MCF 10A (cell line): Measurements from ENCODE around the gene ACOXL. TPM values are rescaled to one million over a fixed set of nuclear protein-coding genes. Genes with fewer than 3 reads are reported as not detected.

ENCODE experiments used
- BruUV-seq: library from RNA; stranded (reverse); fragments of 400-500 nt; replicated peaks from 2 replicates; lab custom pipeline; 2021; lab: Mats Ljungman, UMichigan
- CTCF ChIA-PET: fragments of 300-600 bp; sonication (Branson Sonifier 250); formaldehyde crosslinking; extraction: SDS; loops from one replicate; lab custom pipeline; 2021; ENCODE audit warnings: antibody characterized with exemption, inconsistent platforms; lab: Yijun Ruan, JAX
- POLR2A ChIA-PET: fragments of 300-600, 350-650 bp; sonication (Branson Sonifier 250); formaldehyde crosslinking; extraction: SDS; loops from one replicate; lab custom pipeline; 2020; ENCODE audit warnings: antibody characterized with exemption, inconsistent platforms; lab: Yijun Ruan, JAX
- DNase-seq: peaks from one replicate; pipeline ENCODE4 v3.0.0-alpha.2; 2018; ENCODE audit not compliant: unreplicated experiment
- H3K27ac Mint-ChIP-seq: one replicate; pipeline ENCODE4 v1.8.0; 2022; ENCODE audit warnings: mild to moderate bottlenecking, low read depth, mixed read lengths; ENCODE audit not compliant: unreplicated experiment
- H3K27me3 Mint-ChIP-seq: one replicate; pipeline ENCODE4 v1.8.0; 2022; ENCODE audit warnings: mixed read lengths; ENCODE audit not compliant: insufficient read depth, unreplicated experiment
- H3K36me3 Mint-ChIP-seq: one replicate; pipeline ENCODE4 v1.8.0; 2022; ENCODE audit warnings: mild to moderate bottlenecking, moderate library complexity, mixed read lengths; ENCODE audit not compliant: insufficient read depth, unreplicated experiment
- H3K4me1 Mint-ChIP-seq: one replicate; pipeline ENCODE4 v1.8.0; 2022; ENCODE audit warnings: mixed read lengths; ENCODE audit not compliant: insufficient read depth, unreplicated experiment
- H3K4me3 Mint-ChIP-seq: one replicate; pipeline ENCODE4 v1.8.0; 2022; ENCODE audit warnings: mild to moderate bottlenecking, moderate library complexity, mixed read lengths; ENCODE audit not compliant: unreplicated experiment
- H3K9me3 Mint-ChIP-seq: one replicate; pipeline ENCODE4 v1.8.0; 2022; ENCODE audit warnings: mixed read lengths; ENCODE audit not compliant: unreplicated experiment
- intact Hi-C: fragments of 100-400 bp; cut with micrococcal nuclease; formaldehyde crosslinking; loops from 2 replicates; pipeline ENCODE4 v1.14.1; 2022
- total RNA-seq: library from RNA; stranded (reverse); gene quantifications from 2 replicates; pipeline ENCODE4 v1.2.3, GENCODE V29; 2022
- TF ChIP-seq, protein P1 (sequence below): fragments of 200-600 bp; IDR thresholded peaks from one replicate; pipeline ENCODE4 v1.8.0; 2022; ENCODE audit warnings: antibody characterized with exemption, mild to moderate bottlenecking; ENCODE audit not compliant: unreplicated experiment

Gene ACOXL
- total RNA-seq, 1 experiment from 2014 or later = not detected

DNA sequence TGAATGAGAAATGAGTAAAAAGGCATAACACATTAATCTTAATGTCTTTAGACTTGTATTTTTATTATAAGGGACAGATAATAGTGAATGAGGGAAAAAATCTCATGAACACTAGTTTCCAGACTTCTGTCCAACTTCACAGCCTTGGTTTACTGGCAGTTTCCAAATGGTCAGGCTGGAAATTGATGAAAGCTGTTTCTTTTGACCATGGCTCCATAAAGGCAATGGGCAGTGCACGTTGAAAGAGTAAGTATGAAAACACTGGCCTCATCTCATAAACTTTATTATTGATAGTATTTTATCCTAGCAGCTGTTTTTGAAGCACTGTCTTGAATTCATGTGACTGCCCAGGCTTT lies 411.4 kb downstream of the ACOXL start:
- no peak for DNase-seq
- peaks cover 69% of the 10 kb centered on the region for H3K36me3 Mint-ChIP-seq
- POLR2A ChIA-PET = interaction anchor here (0.7 to 4.1 kb wide), 6 partner anchors 11 to 23 kb away, joined by 3 to 18 read pairs (median 4); partner anchors contain the start of gene BCL2L11
- H3K4me3 Mint-ChIP-seq = no peak overlapping the region
- intact Hi-C loops = no loop called here
- H3K27me3 Mint-ChIP-seq = no peaks in the 10 kb centered on the region
- H3K27ac Mint-ChIP-seq = no peak overlapping the region
- TF ChIP-seq, protein P1, sequence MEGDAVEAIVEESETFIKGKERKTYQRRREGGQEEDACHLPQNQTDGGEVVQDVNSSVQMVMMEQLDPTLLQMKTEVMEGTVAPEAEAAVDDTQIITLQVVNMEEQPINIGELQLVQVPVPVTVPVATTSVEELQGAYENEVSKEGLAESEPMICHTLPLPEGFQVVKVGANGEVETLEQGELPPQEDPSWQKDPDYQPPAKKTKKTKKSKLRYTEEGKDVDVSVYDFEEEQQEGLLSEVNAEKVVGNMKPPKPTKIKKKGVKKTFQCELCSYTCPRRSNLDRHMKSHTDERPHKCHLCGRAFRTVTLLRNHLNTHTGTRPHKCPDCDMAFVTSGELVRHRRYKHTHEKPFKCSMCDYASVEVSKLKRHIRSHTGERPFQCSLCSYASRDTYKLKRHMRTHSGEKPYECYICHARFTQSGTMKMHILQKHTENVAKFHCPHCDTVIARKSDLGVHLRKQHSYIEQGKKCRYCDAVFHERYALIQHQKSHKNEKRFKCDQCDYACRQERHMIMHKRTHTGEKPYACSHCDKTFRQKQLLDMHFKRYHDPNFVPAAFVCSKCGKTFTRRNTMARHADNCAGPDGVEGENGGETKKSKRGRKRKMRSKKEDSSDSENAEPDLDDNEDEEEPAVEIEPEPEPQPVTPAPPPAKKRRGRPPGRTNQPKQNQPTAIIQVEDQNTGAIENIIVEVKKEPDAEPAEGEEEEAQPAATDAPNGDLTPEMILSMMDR = no peak
- no TSS peak for BruUV-seq
- CTCF ChIA-PET = interaction anchor here (0.7 to 1.2 kb wide), 3 partner anchors 9 to 331 kb away, joined by 3 to 4 read pairs (median 4); no protein-coding TSS in a partner anchor
- peaks cover 17% of the 10 kb centered on the region for H3K4me1 Mint-ChIP-seq
- no peaks in the 10 kb centered on the region for H3K9me3 Mint-ChIP-seq

DNA sequence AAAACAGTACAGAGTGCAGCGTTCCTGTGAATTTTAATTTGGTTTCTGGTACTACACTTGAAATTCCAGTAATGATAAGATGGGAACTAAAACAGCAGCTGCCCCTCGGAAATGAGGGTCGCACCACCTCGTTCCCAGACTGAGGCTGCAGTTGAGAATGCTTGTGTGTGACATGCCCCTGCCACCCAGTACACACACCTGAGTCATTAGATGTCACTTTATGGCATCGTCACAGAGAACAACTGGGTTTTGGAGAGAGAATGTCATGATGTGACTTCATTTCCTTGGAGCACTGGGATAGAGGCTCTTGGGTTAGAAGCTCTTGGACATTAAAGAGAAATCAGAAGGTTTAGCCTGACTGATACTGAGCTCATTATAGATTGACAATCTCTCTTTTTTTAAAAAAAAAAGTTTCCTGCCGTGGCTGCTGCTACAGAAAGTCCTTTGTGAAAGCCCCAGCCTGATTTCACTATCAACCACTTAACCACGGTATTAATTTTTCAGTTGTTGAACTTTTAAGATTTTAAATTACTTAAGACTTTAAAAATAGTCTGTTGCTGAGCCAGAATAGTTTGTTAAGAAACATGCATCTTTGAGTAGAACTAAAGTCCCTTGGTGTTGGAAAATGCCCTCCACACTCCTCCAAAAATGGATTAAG lies 412.9 kb downstream of the ACOXL start:
- Mint-ChIP-seq H3K4me1 (peaks cover 7% of the 10 kb centered on the region), H3K27ac (no peak overlapping the region)

DNA sequence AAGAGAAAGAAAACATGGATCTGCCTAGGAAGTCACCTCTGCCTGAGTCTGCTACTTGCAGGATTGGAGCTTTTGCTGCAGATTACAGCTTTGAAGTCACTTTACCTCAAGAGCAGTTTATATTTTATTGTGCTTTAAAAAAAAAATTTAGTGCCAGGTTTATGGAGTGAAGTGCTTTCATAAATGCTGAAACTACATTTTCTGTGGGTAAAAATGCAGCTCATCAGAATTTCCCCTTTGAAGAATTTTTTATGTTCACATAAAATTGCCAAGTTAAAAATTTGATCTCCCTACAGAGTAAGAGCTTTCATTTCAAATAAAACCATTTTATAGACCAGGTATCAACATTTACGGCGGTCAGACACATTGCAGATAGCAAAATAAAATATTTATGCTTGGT lies 413.6 kb downstream of the ACOXL start:
- intact Hi-C loops = no loop called here
- Mint-ChIP-seq H3K27me3 (no peaks in the 10 kb centered on the region), H3K4me3 (no peak overlapping the region), H3K9me3 (no peaks in the 10 kb centered on the region), H3K36me3 (peaks cover 73% of the 10 kb centered on the region), H3K4me1 (peaks cover under 1% of the 10 kb centered on the region), H3K27ac (no peak overlapping the region)
- POLR2A ChIA-PET = interaction anchor here (1.3 to 4.1 kb wide), 3 partner anchors 20 to 25 kb away, joined by 5 to 18 read pairs (median 5); partner anchors contain the start of gene BCL2L11
- no peak for DNase-seq
- TF ChIP-seq, protein P1 = no peak
- no TSS peak for BruUV-seq
- CTCF ChIA-PET = interaction anchor here (1.1 kb wide), 1 partner anchor 9 kb away, joined by 3 read pairs; no protein-coding TSS in a partner anchor

More for the DNA sequence above, 412.9 kb downstream of the ACOXL start:
- no peak overlapping the region for H3K4me3 Mint-ChIP-seq
- BruUV-seq = no TSS peak
- DNase-seq = no peak
- ChIA-PET POLR2A (interaction anchor here (0.6 to 4.1 kb wide), 8 partner anchors 11 to 28 kb away, joined by 3 to 18 read pairs (median 3); partner anchors contain the start of gene BCL2L11), CTCF (interaction anchor here (1.1 to 1.2 kb wide), 2 partner anchors 8 to 12 kb away, joined by 3 read pairs; no protein-coding TSS in a partner anchor)
- intact Hi-C loops = no loop called here
- no peaks in the 10 kb centered on the region for H3K9me3 Mint-ChIP-seq
- no peaks in the 10 kb centered on the region for H3K27me3 Mint-ChIP-seq
- peaks cover 77% of the 10 kb centered on the region for H3K36me3 Mint-ChIP-seq
- TF ChIP-seq, protein P1 = no peak

DNA sequence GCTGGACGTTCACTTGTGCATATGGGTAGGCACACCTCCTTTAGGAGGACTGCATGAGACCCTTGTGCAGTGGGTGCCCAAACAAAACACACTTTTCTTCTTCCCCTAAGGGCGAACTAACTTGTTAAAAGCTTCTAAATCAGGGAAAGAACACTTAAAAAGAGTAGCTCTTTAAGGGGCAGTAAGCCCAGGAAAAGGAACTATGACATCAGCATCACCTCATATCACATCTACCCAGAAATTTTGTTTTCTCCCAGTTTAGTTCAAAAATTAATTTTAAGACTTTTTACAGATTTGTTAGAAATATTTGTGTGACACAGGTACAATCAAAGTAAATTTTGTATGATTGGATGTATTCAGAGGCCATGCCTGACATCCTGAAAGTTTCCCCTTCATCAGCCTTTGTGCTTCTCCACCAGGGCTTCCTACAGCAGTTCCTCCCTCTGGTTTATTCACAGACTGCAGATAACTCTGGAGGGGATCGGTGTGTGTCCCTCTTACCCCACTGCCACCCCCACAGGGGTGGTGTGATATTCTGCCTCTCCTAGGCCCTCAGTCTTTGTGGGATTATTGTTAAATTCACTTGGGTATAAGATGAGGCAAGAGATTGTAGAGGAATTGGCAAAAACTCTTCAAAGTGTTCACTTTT lies 416.0 kb downstream of the ACOXL start:
- no peaks in the 10 kb centered on the region for H3K4me1 Mint-ChIP-seq
- no peaks in the 10 kb centered on the region for H3K27me3 Mint-ChIP-seq
- BruUV-seq = no TSS peak
- TF ChIP-seq, protein P1 = no peak
- ChIA-PET CTCF (no interaction called here), POLR2A (interaction anchor here (0.6 to 1.5 kb wide), 3 partner anchors 8 to 97 kb away, joined by 3 to 7 read pairs (median 5); no protein-coding TSS in a partner anchor)
- DNase-seq = no peak
- H3K27ac Mint-ChIP-seq = no peak overlapping the region
- H3K36me3 Mint-ChIP-seq = peaks cover 81% of the 10 kb centered on the region
- no peak overlapping the region for H3K4me3 Mint-ChIP-seq
- intact Hi-C loops = no loop called here
- no peaks in the 10 kb centered on the region for H3K9me3 Mint-ChIP-seq
